ENCODE data around the gene MRE11.
A peak's percentile ranks its signal among the peaks of the same experiment; 100 is the strongest.

Gene MRE11

GRCh38 chr11:94519478-94520084, 25.9 kb upstream of the MRE11 start:
- Histone ChIP-seq H2BK120ac (ENCODE audit: insufficient read depth, low read length, poor library complexity) (no peak overlapping the region), H3K79me2 (ENCODE audit: control insufficient read depth, insufficient read depth, low read length, poor library complexity) (no peaks in the 10 kb centered on the region), H4K8ac (ENCODE audit: low read depth, low read length) (no peak overlapping the region), H4K91ac (ENCODE audit: low read depth, low read length) (no peak overlapping the region), H3K9ac (ENCODE audit: low read length) (no peak overlapping the region), H2AFZ (ENCODE audit: insufficient read depth, low read length, poor library complexity) (no peak overlapping the region), H3K4me2 (ENCODE audit: low read length) (no peak overlapping the region), H2AK5ac (ENCODE audit: low read length) (no peak overlapping the region), H2BK12ac (ENCODE audit: low read length) (peak overlapping the region; percentile 76), H3K23ac (ENCODE audit: low read length) (no peak overlapping the region), H3K9me3 (ENCODE audit: insufficient read depth, low read depth, low read length) (no peaks in the 10 kb centered on the region), H3K4ac (ENCODE audit: low read depth, low read length) (no peak overlapping the region), H3K79me1 (ENCODE audit: low read length) (no peaks in the 10 kb centered on the region), H3K36me3 (ENCODE audit: control insufficient read depth in 1 of 2, insufficient read depth in 2 of 2, low read length in 2 of 2) (no peaks in the 10 kb centered on the region), H3K4me1 (ENCODE audit: control insufficient read depth in 1 of 2, insufficient read depth in 2 of 2, low read length in 2 of 2) (peaks cover 0 to 4% of the 10 kb centered on the region in 2 experiments), H3K27ac (ENCODE audit: low read depth, low read length) (no peak overlapping the region), H3K27me3 (ENCODE audit: insufficient read depth, low read length) (no peaks in the 10 kb centered on the region), H2BK5ac (ENCODE audit: low read depth, low read length, poor library complexity) (no peak overlapping the region), H3K14ac (ENCODE audit: low read length) (no peak overlapping the region), H3K4me3 (ENCODE audit: low read depth, low read length) (no peak overlapping the region), H4K12ac (ENCODE audit: low read depth, low read length) (no peak overlapping the region), H3K18ac (ENCODE audit: low read length) (no peak overlapping the region)
- peak in 1 of 2 donors; percentile 73 for DNase-seq
- no CpG with 5 or more reads among the region's 5 CpGs for WGBS (ENCODE audit: extremely low coverage, insufficient coverage, insufficient read length)

GRCh38 chr11:94518300-94518699, 24.7 kb upstream of the MRE11 start:
- no peak overlapping the region for H2AFZ ChIP-seq (ENCODE audit: insufficient read depth, low read length, poor library complexity)
- H4K91ac ChIP-seq (ENCODE audit: low read depth, low read length): no peak overlapping the region
- peaks cover 0 to 2% of the 10 kb centered on the region in 2 experiments for H3K4me1 ChIP-seq (ENCODE audit: control insufficient read depth in 1 of 2, insufficient read depth in 2 of 2, low read length in 2 of 2)
- H3K14ac ChIP-seq (ENCODE audit: low read length): no peak overlapping the region
- no peak overlapping the region for H3K4ac ChIP-seq (ENCODE audit: low read depth, low read length)
- H3K18ac ChIP-seq (ENCODE audit: low read length): no peak overlapping the region
- H3K9ac ChIP-seq (ENCODE audit: low read length): no peak overlapping the region
- no peak overlapping the region for H2BK120ac ChIP-seq (ENCODE audit: insufficient read depth, low read length, poor library complexity)
- H3K79me2 ChIP-seq (ENCODE audit: control insufficient read depth, insufficient read depth, low read length, poor library complexity): no peaks in the 10 kb centered on the region
- H4K8ac ChIP-seq (ENCODE audit: low read depth, low read length): no peak overlapping the region
- no peak for DNase-seq
- no peak overlapping the region for H3K23ac ChIP-seq (ENCODE audit: low read length)
- no peak overlapping the region for H2BK5ac ChIP-seq (ENCODE audit: low read depth, low read length, poor library complexity)
- no peak overlapping the region for H3K4me3 ChIP-seq (ENCODE audit: low read depth, low read length)
- H3K36me3 ChIP-seq (ENCODE audit: control insufficient read depth in 1 of 2, insufficient read depth in 2 of 2, low read length in 2 of 2): no peaks in the 10 kb centered on the region
- no CpG with 5 or more reads among the region's 4 CpGs for WGBS (ENCODE audit: extremely low coverage, insufficient coverage, insufficient read length)
- H3K4me2 ChIP-seq (ENCODE audit: low read length): no peak overlapping the region
- no peak overlapping the region for H2BK12ac ChIP-seq (ENCODE audit: low read length)
- H3K9me3 ChIP-seq (ENCODE audit: insufficient read depth, low read depth, low read length): no peaks in the 10 kb centered on the region
- H3K27me3 ChIP-seq (ENCODE audit: insufficient read depth, low read length): no peaks in the 10 kb centered on the region
- H4K12ac ChIP-seq (ENCODE audit: low read depth, low read length): no peak overlapping the region
- H2AK5ac ChIP-seq (ENCODE audit: low read length): no peak overlapping the region
- no peak overlapping the region for H3K27ac ChIP-seq (ENCODE audit: low read depth, low read length)
- no peaks in the 10 kb centered on the region for H3K79me1 ChIP-seq (ENCODE audit: low read length)

DNA sequence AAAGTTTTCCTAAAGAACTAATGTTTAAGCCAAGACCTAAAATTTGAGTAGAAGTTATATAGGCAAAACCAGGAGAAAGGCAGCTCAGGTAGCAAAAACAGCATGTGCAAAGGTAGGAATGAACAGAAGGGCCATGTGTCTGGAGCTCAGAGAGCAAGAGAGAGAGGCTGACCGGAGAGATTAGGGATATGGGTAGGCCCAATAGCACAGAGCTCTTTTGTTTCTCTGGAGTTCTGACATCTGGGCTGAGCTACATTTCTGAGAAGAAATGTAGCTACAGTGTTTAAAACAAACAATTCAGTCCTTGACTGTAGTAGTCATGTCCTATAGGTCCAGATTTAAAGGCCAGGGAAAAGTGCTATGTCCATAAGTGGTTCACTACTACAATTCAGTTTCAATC, 23.1 kb upstream of the MRE11 start:
- Histone ChIP-seq H3K27ac (ENCODE audit: low read depth, low read length) (no peak overlapping the region), H4K8ac (ENCODE audit: low read depth, low read length) (no peak overlapping the region), H4K12ac (ENCODE audit: low read depth, low read length) (no peak overlapping the region), H3K18ac (ENCODE audit: low read length) (no peak overlapping the region), H3K23ac (ENCODE audit: low read length) (no peak overlapping the region), H3K4me2 (ENCODE audit: low read length) (no peak overlapping the region), H3K36me3 (ENCODE audit: control insufficient read depth in 1 of 2, insufficient read depth in 2 of 2, low read length in 2 of 2) (no peaks in the 10 kb centered on the region), H3K27me3 (ENCODE audit: insufficient read depth, low read length) (no peaks in the 10 kb centered on the region), H3K9me3 (ENCODE audit: insufficient read depth, low read depth, low read length) (no peaks in the 10 kb centered on the region), H3K4me3 (ENCODE audit: low read depth, low read length) (no peak overlapping the region), H2BK12ac (ENCODE audit: low read length) (no peak overlapping the region), H2AFZ (ENCODE audit: insufficient read depth, low read length, poor library complexity) (no peak overlapping the region), H3K9ac (ENCODE audit: low read length) (no peak overlapping the region), H3K79me1 (ENCODE audit: low read length) (no peaks in the 10 kb centered on the region), H3K14ac (ENCODE audit: low read length) (no peak overlapping the region), H3K79me2 (ENCODE audit: control insufficient read depth, insufficient read depth, low read length, poor library complexity) (no peaks in the 10 kb centered on the region), H4K91ac (ENCODE audit: low read depth, low read length) (no peak overlapping the region), H3K4me1 (ENCODE audit: control insufficient read depth in 1 of 2, insufficient read depth in 2 of 2, low read length in 2 of 2) (peaks cover 2 to 6% of the 10 kb centered on the region in 2 experiments), H2BK5ac (ENCODE audit: low read depth, low read length, poor library complexity) (no peak overlapping the region), H2AK5ac (ENCODE audit: low read length) (no peak overlapping the region), H3K4ac (ENCODE audit: low read depth, low read length) (no peak overlapping the region), H2BK120ac (ENCODE audit: insufficient read depth, low read length, poor library complexity) (no peak overlapping the region)
- DNase-seq: no peak
- no CpG with 5 or more reads among the region's 1 CpG for WGBS (ENCODE audit: extremely low coverage, insufficient coverage, insufficient read length)

DNA sequence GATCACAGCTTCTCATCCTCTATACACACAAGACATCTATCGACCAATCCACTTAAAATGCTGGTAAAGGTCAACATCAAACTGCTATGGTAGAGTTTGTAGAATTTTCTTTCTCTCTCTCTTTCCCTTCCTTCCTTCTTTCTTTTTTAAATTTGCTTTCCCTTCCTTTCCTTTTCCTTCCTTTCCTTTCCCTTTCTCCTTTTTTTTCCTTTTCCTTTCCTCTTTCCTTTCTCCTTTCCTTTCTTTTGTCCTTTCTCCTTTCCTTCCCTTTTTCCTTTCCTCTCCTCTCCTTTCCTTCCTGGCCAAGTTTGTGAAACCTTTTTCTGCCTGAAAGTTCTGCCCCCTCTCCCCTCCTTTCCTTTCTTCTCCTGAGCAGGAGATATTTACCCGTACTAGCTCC, 21.8 kb upstream of the MRE11 start:
- no peak overlapping the region for H2BK5ac ChIP-seq (ENCODE audit: low read depth, low read length, poor library complexity)
- no peak overlapping the region for H3K23ac ChIP-seq (ENCODE audit: low read length)
- H3K79me2 ChIP-seq (ENCODE audit: control insufficient read depth, insufficient read depth, low read length, poor library complexity): no peaks in the 10 kb centered on the region

More for the DNA sequence above, 21.8 kb upstream of the MRE11 start:
- WGBS (ENCODE audit: extremely low coverage, insufficient coverage, insufficient read length): no CpG with 5 or more reads among the region's 2 CpGs
- Histone ChIP-seq H3K79me1 (ENCODE audit: low read length) (no peaks in the 10 kb centered on the region), H3K4me1 (ENCODE audit: control insufficient read depth in 1 of 2, insufficient read depth in 2 of 2, low read length in 2 of 2) (peaks cover 2 to 4% of the 10 kb centered on the region in 2 experiments), H3K18ac (ENCODE audit: low read length) (no peak overlapping the region), H2BK12ac (ENCODE audit: low read length) (no peak overlapping the region), H3K36me3 (ENCODE audit: control insufficient read depth in 1 of 2, insufficient read depth in 2 of 2, low read length in 2 of 2) (no peaks in the 10 kb centered on the region), H3K27ac (ENCODE audit: low read depth, low read length) (no peak overlapping the region), H3K4ac (ENCODE audit: low read depth, low read length) (no peak overlapping the region), H3K27me3 (ENCODE audit: insufficient read depth, low read length) (no peaks in the 10 kb centered on the region), H2AFZ (ENCODE audit: insufficient read depth, low read length, poor library complexity) (no peak overlapping the region), H4K8ac (ENCODE audit: low read depth, low read length) (no peak overlapping the region), H4K91ac (ENCODE audit: low read depth, low read length) (no peak overlapping the region), H3K14ac (ENCODE audit: low read length) (no peak overlapping the region), H3K4me2 (ENCODE audit: low read length) (no peak overlapping the region), H4K12ac (ENCODE audit: low read depth, low read length) (no peak overlapping the region), H2BK120ac (ENCODE audit: insufficient read depth, low read length, poor library complexity) (no peak overlapping the region), H3K4me3 (ENCODE audit: low read depth, low read length) (no peak overlapping the region), H3K9me3 (ENCODE audit: insufficient read depth, low read depth, low read length) (no peaks in the 10 kb centered on the region), H3K9ac (ENCODE audit: low read length) (no peak overlapping the region), H2AK5ac (ENCODE audit: low read length) (no peak overlapping the region)
- DNase-seq: no peak
